H1 (cell line): ENCODE measurements around the gene SERPINE2. TPM values are rescaled to one million over a fixed set of nuclear protein-coding genes. Genes with fewer than 3 reads are reported as not detected.

ENCODE experiments used
- CTCF ChIA-PET: fragments of 300-600 bp; sonication (Branson Sonifier 250); formaldehyde crosslinking; loops from one replicate; lab custom pipeline; 2021; ENCODE audit not compliant: partially characterized antibody; lab: Charles Lee
- POLR2A ChIA-PET: fragments of 300-600 bp; sonication (Branson Sonifier 250); formaldehyde crosslinking; loops from one replicate; lab custom pipeline; 2021; ENCODE audit warnings: inconsistent platforms; ENCODE audit not compliant: partially characterized antibody; lab: Charles Lee
- DNase-seq, 2 experiments: peaks; one replicate each; pipeline versions ENCODE4 v3.0.0 to v3.0.0-alpha.2; 2010 to 2022; ENCODE audit warnings: low spot score in 2 of 2, low read depth in 1 of 2, mixed read lengths in 1 of 2
- FAIRE-seq: peaks from 2 replicates; lab custom pipeline; 2011; peaks lifted over from hg19 to GRCh38; lab: Jason Lieb, UNC
- H2AFZ ChIP-seq: 2 replicates; pipeline ENCODE4 v1.8.1; 2012; ENCODE audit warnings: low read length, inconsistent platforms
- H2AK5ac ChIP-seq: 2 replicates; pipeline ENCODE4 v1.6.1; 2013; ENCODE audit warnings: low read depth, low read length
- H2BK120ac ChIP-seq: replicated peaks from 2 replicates; pipeline ENCODE3; 2013; ENCODE audit warnings: low read depth, low read length, inconsistent platforms
- H2BK12ac ChIP-seq: 2 replicates; pipeline ENCODE4 v1.6.1; 2013; ENCODE audit warnings: low read depth, low read length
- H2BK15ac ChIP-seq: 2 replicates; pipeline ENCODE4 v1.6.1; 2013; ENCODE audit warnings: low read length
- H2BK20ac ChIP-seq: 2 replicates; pipeline ENCODE4 v1.6.1; 2013; ENCODE audit warnings: low read length
- H2BK5ac ChIP-seq: 2 replicates; pipeline ENCODE4 v1.6.1; 2013; ENCODE audit warnings: low read depth, low read length
- H3K14ac ChIP-seq: 2 replicates; pipeline ENCODE4 v1.6.1; 2013; ENCODE audit warnings: inconsistent platforms; ENCODE audit not compliant: insufficient read length
- H3K18ac ChIP-seq: 2 replicates; pipeline ENCODE4 v1.6.1; 2013; ENCODE audit warnings: low read length; ENCODE audit errors: extremely low read depth
- H3K23ac ChIP-seq: 2 replicates; pipeline ENCODE4 v1.6.1; 2013; ENCODE audit warnings: inconsistent platforms; ENCODE audit not compliant: insufficient read length
- H3K23me2 ChIP-seq: 2 replicates; pipeline ENCODE4 v1.6.1; 2013; ENCODE audit warnings: low read depth, low read length
- H3K27ac ChIP-seq: 2 replicates; pipeline ENCODE4 v1.6.1; 2011; ENCODE audit warnings: low read depth, low read length, inconsistent platforms
- H3K27me3 ChIP-seq, 4 experiments: replicated peaks in 1 of 4; 1 replicate in 1 of 4; 2 replicates in 3 of 4; pipeline versions ENCODE4 v1.6.1 to v1.8.1; 2011 to 2013; ENCODE audit warnings: low read length in 3 of 4, mild to moderate bottlenecking in 3 of 4, inconsistent platforms in 2 of 4, mixed read lengths in 2 of 4, moderate library complexity in 1 of 4; ENCODE audit not compliant: control insufficient read depth in 3 of 4, insufficient read depth in 3 of 4; ENCODE audit errors: extremely low read depth in 1 of 4
- H3K36me3 ChIP-seq, 4 experiments: 2 replicates each; pipeline versions ENCODE4 v1.6.1 to v1.8.1; 2011 to 2013; ENCODE audit warnings: mild to moderate bottlenecking in 4 of 4, low read length in 3 of 4, moderate library complexity in 2 of 4, control low read depth in 1 of 4, inconsistent platforms in 1 of 4; ENCODE audit not compliant: insufficient read depth in 4 of 4, control insufficient read depth in 2 of 4
- H3K4ac ChIP-seq: replicated peaks from 2 replicates; pipeline ENCODE3; 2013; ENCODE audit warnings: low read length, low read depth, mixed read lengths, inconsistent platforms; ENCODE audit not compliant: insufficient read length
- H3K4me1 ChIP-seq, 4 experiments: replicated peaks in 1 of 4; 1 replicate in 1 of 4; 2 replicates in 3 of 4; pipeline versions ENCODE4 v1.6.1 to v1.8.1; 2011 to 2013; ENCODE audit warnings: low read length in 3 of 4, inconsistent platforms in 2 of 4, mixed read lengths in 1 of 4; ENCODE audit not compliant: insufficient read depth in 4 of 4, control insufficient read depth in 3 of 4
- H3K4me2 ChIP-seq, 2 experiments: 2 replicates each; pipeline versions ENCODE4 v1.6.1 to v1.8.1; 2011 to 2013; ENCODE audit warnings: low read depth in 2 of 2, low read length in 2 of 2, control low read depth in 1 of 2, inconsistent platforms in 1 of 2, mild to moderate bottlenecking in 1 of 2; ENCODE audit not compliant: insufficient read depth in 1 of 2
- H3K4me3 ChIP-seq, 4 experiments: fragments of 200-600, 300-600 bp in 1 of 4; sonication (generic), shearing (Covaris generic), sonication (Bioruptor Twin) in 1 of 4; 2 replicates each; pipeline versions ENCODE4 v1.5.1 to v1.8.1; 2011 to 2016; ENCODE audit warnings: low read length in 4 of 4, low read depth in 3 of 4, control low read depth in 2 of 4, inconsistent platforms in 2 of 4, mild to moderate bottlenecking in 2 of 4, mixed read lengths in 1 of 4, moderate library complexity in 1 of 4; ENCODE audit not compliant: insufficient read depth in 2 of 4; ENCODE audit errors: extremely low read depth in 1 of 4
- H3K56ac ChIP-seq: replicated peaks from 2 replicates; pipeline ENCODE3; 2013; ENCODE audit warnings: low read depth, mild to moderate bottlenecking, mixed read lengths, low read length, inconsistent platforms; ENCODE audit not compliant: insufficient read length
- H3K79me1 ChIP-seq: 2 replicates; pipeline ENCODE4 v1.6.1; 2013; ENCODE audit warnings: low read depth, low read length, control low read depth
- H3K79me2 ChIP-seq, 2 experiments: 2 replicates each; pipeline versions ENCODE4 v1.6.1 to v1.8.1; 2012 to 2013; ENCODE audit warnings: low read length in 2 of 2, mild to moderate bottlenecking in 2 of 2, inconsistent platforms in 1 of 2; ENCODE audit not compliant: insufficient read depth in 2 of 2, control insufficient read depth in 1 of 2
- H3K9ac ChIP-seq, 4 experiments: replicated peaks in 1 of 4; 1 replicate in 1 of 4; 2 replicates in 3 of 4; pipeline versions ENCODE4 v1.6.1 to v1.8.1; 2011 to 2013; ENCODE audit warnings: low read depth in 3 of 4, low read length in 3 of 4, control low read depth in 2 of 4, mild to moderate bottlenecking in 2 of 4, moderate library complexity in 2 of 4, inconsistent platforms in 1 of 4; ENCODE audit errors: extremely low read depth in 1 of 4
- H3K9me3 ChIP-seq, 2 experiments: 2 replicates each; pipeline versions ENCODE4 v1.6.1 to v1.8.1; 2012 to 2013; ENCODE audit warnings: mild to moderate bottlenecking in 2 of 2, moderate library complexity in 2 of 2, control low read depth in 1 of 2, inconsistent platforms in 1 of 2, low read depth in 1 of 2, low read length in 1 of 2, mixed read lengths in 1 of 2; ENCODE audit not compliant: insufficient read depth in 2 of 2
- H4K20me1 ChIP-seq, 2 experiments: replicated peaks in 1 of 2; 2 replicates each; pipeline versions ENCODE3 to v1.8.1; 2011 to 2013; ENCODE audit warnings: inconsistent platforms in 2 of 2, low read length in 2 of 2, mild to moderate bottlenecking in 1 of 2; ENCODE audit not compliant: insufficient read depth in 2 of 2, control insufficient read depth in 1 of 2
- H4K5ac ChIP-seq: 2 replicates; pipeline ENCODE4 v1.6.1; 2013; ENCODE audit warnings: low read length, low read depth, mixed read lengths, inconsistent platforms; ENCODE audit not compliant: insufficient read length
- H4K8ac ChIP-seq: 2 replicates; pipeline ENCODE4 v1.8.0; 2013; ENCODE audit warnings: mild to moderate bottlenecking, moderate library complexity, low read length, inconsistent platforms; ENCODE audit not compliant: insufficient read depth; ENCODE audit errors: extremely low read depth
- H4K91ac ChIP-seq: replicated peaks from 2 replicates; pipeline ENCODE3; 2013; ENCODE audit warnings: low read length, mixed read lengths, inconsistent platforms; ENCODE audit not compliant: insufficient read length
- KDM1A ChIP-seq: fragments of 200-600, 300-600 bp; sonication (generic); IDR thresholded peaks from 2 replicates; pipeline ENCODE4 v1.7.1; 2016; ENCODE audit warnings: mild to moderate bottlenecking, low read length, borderline replicate concordance
- KDM4A ChIP-seq: IDR thresholded peaks from one replicate; pipeline ENCODE4 v1.7.1; 2012; ENCODE audit warnings: low read depth, mild to moderate bottlenecking, moderate library complexity, low read length, inconsistent platforms; ENCODE audit not compliant: severe bottlenecking
- WGBS, 2 experiments: shearing (Covaris generic) in 1 of 2; methylation state at CpG; one replicate each; pipeline versions ENCODE4 v1.1.6 to v1.1.7; 2013 to 2015; ENCODE audit warnings: low lambda C conversion rate in 2 of 2, mixed read lengths in 2 of 2, inconsistent platforms in 1 of 2, low coverage in 1 of 2, missing lambda C conversion rate in 1 of 2; ENCODE audit not compliant: insufficient replicate concordance in 2 of 2, insufficient coverage in 1 of 2, insufficient read length in 1 of 2; ENCODE audit errors: extremely low coverage in 1 of 2, missing lambda C conversion rate in 1 of 2; 5-methylcytosine and 5-hydroxymethylcytosine counted together
- polyA plus RNA-seq, 7 experiments: library from polyadenylated mRNA; depleted of rRNA in 3 of 7; stranded (reverse) in 5 of 7; unstranded in 2 of 7; fragments of >200 nt in 5 of 7; fragments of 200-250 nt in 2 of 7; gene quantifications; 1 replicate in 5 of 7; 2 replicates in 1 of 7; 4 replicates in 1 of 7; pipeline versions ENCODE4 v1.2.1 to v1.2.3, GENCODE V29; 2011 to 2013; ENCODE audit warnings: missing spikeins in 2 of 7, mixed read lengths in 2 of 7
- total RNA-seq: library from RNA; stranded (reverse); fragmentation: NEBNext Ultra II Directional; extraction: Animal tissue kit (Norgen Biotek cat#: 25700); gene quantifications from 2 replicates; pipeline ENCODE4 v1.2.1, GENCODE V29; 2021

Gene SERPINE2
- total and polyA plus RNA-seq, 2 of the 8 experiments (the other 6 are each of a cell fraction or from before 2014, with no cell fraction given) = 26.2 to 76.0 TPM

DNA sequence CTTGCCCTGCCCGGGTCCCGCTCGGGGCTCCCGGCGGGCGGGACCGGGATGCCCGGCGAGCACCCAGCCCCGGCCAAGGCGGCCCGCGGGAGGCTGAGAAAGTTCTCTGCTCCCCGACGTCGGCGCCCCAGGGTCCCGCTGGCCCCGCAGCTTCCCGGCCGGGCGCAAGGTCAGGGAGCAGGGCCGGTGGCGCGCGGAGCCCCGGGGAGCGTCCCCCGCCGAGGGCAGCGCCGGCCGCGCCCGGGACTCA is 331 bp downstream of the SERPINE2 start:
- POLR2A ChIA-PET = interaction anchor here (0.6 to 1.6 kb wide), 4 partner anchors 12 to 94 kb away, joined by 4 to 5 read pairs (median 4); partner anchors contain the start of gene WDFY1

More for the DNA sequence above, 331 bp downstream of the SERPINE2 start:
- H2BK12ac ChIP-seq = no peak overlapping the region
- H3K18ac ChIP-seq = 0 out of 2 replicates have a peak overlapping the region, but pooled peaks have one; percentile 21
- no peak overlapping the region for H2BK15ac ChIP-seq
- H2AFZ ChIP-seq = no peak overlapping the region; the same call in 1 of the 2 replicates
- H3K14ac ChIP-seq = no peak overlapping the region
- no peak overlapping the region for H4K8ac ChIP-seq
- H3K4me1 ChIP-seq = peaks cover 0 to 3% (median 1%) of the 10 kb centered on the region in 4 experiments; a peak in 3 of 7 replicates
- peak; percentile 75 for TF ChIP-seq KDM4A
- TF ChIP-seq KDM1A = no peak
- peak overlapping the region; percentile 63 to 83 (median 76) for H3K4me3 ChIP-seq
- peaks cover 4% of the 10 kb centered on the region; the same call in 1 of the 2 replicates for H3K79me1 ChIP-seq
- no peak overlapping the region for H4K5ac ChIP-seq
- no peak overlapping the region for H3K4ac ChIP-seq
- no peak overlapping the region for H2BK20ac ChIP-seq
- FAIRE-seq = no peak
- no peak for DNase-seq
- peak overlapping the region in 3 of 4 experiments; percentile 27 to 51 (median 44); a peak in 3 of 7 replicates for H3K9ac ChIP-seq
- peaks cover 0 to 16% (median 9%) of the 10 kb centered on the region in 4 experiments; a peak in 5 of 7 replicates for H3K27me3 ChIP-seq
- no peak overlapping the region for H3K56ac ChIP-seq
- CTCF ChIA-PET = interaction anchor here (0.8 to 3.3 kb wide), 9 partner anchors 12 to 245 kb away, joined by 3 to 9 read pairs (median 6); no protein-coding TSS in a partner anchor
- peak overlapping the region; percentile 74 for H3K4me2 ChIP-seq
- H3K23ac ChIP-seq = no peak overlapping the region
- H3K79me2 ChIP-seq = peaks cover 0 to 14% of the 10 kb centered on the region in 2 experiments; a peak in 2 of 4 replicates
- H4K91ac ChIP-seq = no peak overlapping the region
- H3K27ac ChIP-seq = no peak overlapping the region
- no peak overlapping the region for H2BK120ac ChIP-seq
- WGBS, 2 experiments = 0% methylated on average over 10 of the region's 35 CpGs; no CpG with 5 or more reads in 1 of the 2 experiments
- peaks cover 3 to 4% of the 10 kb centered on the region in 2 experiments for H4K20me1 ChIP-seq
- H3K9me3 ChIP-seq = no peaks in the 10 kb centered on the region
- H3K23me2 ChIP-seq = peaks cover 9% of the 10 kb centered on the region; the same call in 1 of the 2 replicates
- H2BK5ac ChIP-seq = no peak overlapping the region
- H3K36me3 ChIP-seq = no peaks in the 10 kb centered on the region
- H2AK5ac ChIP-seq = no peak overlapping the region
